ENCODE measurements around the gene AP3S1. TPM values are rescaled to one million over a fixed set of nuclear protein-coding genes. Genes with fewer than 3 reads are reported as not detected.

Gene AP3S1
- 62.0 and 111 TPM in 2 replicates for total RNA-seq

DNA sequence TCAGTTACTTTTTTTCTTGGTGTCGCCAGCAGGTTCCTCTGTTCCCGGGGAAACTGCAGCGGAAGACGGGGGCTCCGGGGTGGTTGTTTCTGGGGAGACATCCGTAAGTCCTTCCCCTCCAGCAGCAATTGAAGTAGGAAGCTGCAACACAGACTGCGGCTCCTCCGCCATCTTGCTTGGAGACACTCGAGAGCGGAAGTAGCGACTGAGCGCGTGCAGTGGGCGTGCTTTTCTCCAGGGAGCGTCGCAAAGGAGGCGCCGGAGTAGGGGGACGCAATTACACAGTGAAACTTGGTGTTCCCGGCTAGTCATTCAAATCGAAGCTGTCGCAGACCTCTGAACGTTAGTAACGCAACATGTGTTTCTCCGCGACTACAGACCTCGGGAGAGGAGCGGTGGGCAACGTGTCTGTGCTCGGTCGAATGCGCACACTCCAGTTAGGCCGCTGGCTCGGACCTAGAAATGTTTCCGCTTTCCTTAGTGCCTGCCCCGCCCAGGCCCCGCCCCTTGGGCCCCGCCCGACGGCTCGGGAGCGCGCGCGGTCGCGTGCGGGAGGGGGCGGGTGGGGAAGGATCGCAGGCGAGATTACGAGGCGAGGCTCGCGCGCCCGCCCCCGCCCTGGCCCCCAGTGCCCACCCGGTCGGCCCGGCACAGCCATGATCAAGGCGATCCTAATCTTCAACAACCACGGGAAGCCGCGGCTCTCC lies at the start of gene AP3S1, which contains the start of gene ATG12:
Gene AP3S1 (plus strand): TSS at position 554 of the 707 bp plus-strand sequence. CDS start 103 bp downstream, at position 657.
Gene ATG12 (minus strand): TSS at position 184 of the 707 bp plus-strand sequence. CDS start 13 bp downstream, at position 171.

DNA sequence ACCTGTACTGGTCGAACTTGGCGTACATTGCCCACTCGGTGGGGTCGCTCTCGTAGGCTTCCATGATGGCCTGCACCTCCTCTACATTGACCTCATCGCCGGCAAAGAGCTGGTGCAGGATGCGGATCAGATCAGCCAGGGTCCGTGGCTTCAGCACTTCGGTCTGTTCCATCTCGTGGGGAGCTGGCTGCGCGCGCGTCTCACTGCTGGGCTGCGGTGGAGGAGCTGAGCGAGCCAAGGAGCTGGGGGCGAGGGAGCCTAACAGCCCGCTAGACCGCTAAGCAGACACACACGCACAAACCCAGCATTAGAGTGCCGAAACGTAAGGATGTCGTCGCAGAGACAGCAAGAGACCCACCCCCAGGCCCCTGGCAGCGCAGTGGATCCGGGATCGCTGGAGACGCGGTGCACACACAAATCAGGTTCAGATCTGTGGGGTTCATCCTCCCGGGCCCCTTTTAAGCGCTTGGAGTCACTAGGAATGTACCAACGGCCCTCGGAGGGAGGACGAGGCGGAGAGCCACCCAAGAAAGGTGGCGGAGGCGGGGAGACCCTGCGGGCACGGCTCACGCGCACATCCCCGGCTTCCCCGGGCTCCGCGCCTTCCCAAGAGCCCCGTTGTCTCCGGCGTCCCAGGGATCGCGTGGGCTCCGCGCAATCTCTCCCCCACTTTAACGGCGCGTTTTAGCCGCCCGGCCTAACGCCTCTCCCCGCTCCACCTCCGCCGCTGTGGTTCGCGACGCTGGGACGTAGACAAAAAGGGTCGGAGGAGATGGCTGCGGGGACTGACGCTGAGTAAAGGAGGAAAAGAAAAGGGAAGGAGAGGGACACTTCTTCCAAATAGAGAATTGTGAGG lies 25.3 kb upstream of the AP3S1 start, which contains the start of gene CDO1:
Gene CDO1 (minus strand): TSS at position 434 of the 856 bp plus-strand sequence. CDS start 262 bp downstream, at position 172.

DNA sequence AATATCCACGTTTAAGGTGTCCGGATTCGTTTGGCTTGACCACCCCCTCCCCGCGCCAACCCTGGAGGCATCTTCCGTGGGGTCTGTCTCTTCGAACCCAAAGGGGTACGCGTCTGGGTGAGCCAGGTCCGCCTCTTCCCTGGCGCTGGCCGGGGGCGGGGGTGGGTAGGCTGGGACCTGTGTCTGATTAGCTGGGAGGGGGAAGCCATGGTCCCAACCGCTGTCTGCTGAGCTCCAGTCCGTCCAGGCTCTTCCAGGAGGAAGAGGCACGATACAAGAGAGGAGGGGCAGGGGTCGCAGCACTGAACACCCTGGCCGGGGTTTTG lies 120.5 kb downstream of the AP3S1 start, which contains the start of gene LVRN:
Gene LVRN (plus strand): TSS at position 237 of the 326 bp plus-strand sequence. CDS start 143 bp downstream, outside the sequence.

Other genes starting within 250 kb of the AP3S1 start
- gene TICAM2, start 239.5 kb upstream of the AP3S1 start, total RNA-seq = 3.0 and 4.1 TPM in 2 replicates
- gene TMED7, start 215.9 kb upstream of the AP3S1 start, total RNA-seq = 38.6 and 85.0 TPM in 2 replicates
- gene CDO1, start 25.3 kb upstream of the AP3S1 start, total RNA-seq = 29.2 and 49.2 TPM in 2 replicates
- gene ATG12, start 370 bp upstream of the AP3S1 start, total RNA-seq = 35.8 and 42.2 TPM in 2 replicates
- gene LVRN, start 120.5 kb downstream of the AP3S1 start, total RNA-seq = 0.47 and 0.52 TPM in 2 replicates
- gene ARL14EPL, start 190.5 kb downstream of the AP3S1 start, total RNA-seq = 0.69 TPM in 1 of 2 replicates, not detected in the other
- gene COMMD10, start 243.1 kb downstream of the AP3S1 start, total RNA-seq = 14.3 and 28.8 TPM in 2 replicates

All from bronchial smooth muscle cell (primary cell).